Fibroblast of mammary gland (primary cell): ENCODE data around the gene LGALS1.

Experiments used
- DNase-seq: peaks from one replicate; pipeline ENCODE4 v3.0.0-alpha.2; 2010; ENCODE audit warnings: low read depth
- H3K4me3 ChIP-seq: 2 replicates; pipeline ENCODE4 v1.5.1; 2011; ENCODE audit warnings: low read depth, mild to moderate bottlenecking, low read length, moderate library complexity; ENCODE audit not compliant: control insufficient read depth
- CTCF ChIP-seq: conservative IDR thresholded peaks from 2 replicates; pipeline ENCODE4 v1.5.1; 2011; ENCODE audit warnings: low read depth, low read length, inconsistent platforms; ENCODE audit not compliant: control insufficient read depth, insufficient read depth

Gene LGALS1

DNA sequence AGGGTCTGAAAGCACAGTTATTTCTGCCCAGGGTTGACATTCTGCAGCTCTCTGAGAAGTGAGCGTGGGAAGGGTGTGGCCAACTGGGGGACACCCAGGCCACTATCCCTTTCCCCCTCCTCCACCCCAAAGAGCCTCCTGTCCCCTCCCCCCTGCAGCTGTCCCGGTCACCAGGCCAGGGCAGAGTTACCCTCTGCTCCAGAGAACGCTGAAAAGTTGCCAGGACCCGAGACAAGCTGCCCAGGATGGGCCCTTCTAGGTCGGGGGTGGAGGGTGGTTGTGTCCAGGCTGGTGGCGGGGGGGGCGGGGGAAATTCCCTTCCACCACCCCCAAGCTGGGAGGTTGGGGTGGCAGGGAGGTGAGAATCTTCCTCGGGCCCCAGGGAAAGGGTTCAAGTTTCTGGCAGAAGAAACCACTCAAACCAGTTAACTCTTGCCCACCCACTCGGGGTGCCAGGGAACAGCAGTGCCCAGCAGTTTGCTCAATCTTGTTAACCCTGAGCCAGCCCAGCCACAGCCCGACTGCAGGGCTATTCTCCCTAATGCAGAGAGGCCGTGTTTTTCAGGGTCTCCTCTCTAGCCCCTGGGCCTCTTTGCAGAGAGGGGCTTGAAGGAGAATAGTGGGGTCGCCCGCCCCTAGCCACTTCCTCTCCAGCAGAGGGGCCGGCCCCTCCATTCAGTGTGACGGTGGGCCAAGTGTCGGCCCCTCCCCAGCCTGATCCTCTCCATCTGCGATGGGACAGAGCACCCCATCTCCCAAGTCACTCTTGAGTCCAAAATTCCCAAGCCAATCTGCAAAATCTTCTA, 697 bp downstream of the LGALS1 start:
- no peak for TF ChIP-seq CTCF
- peak overlapping the region; percentile 99 for H3K4me3 ChIP-seq
- DNase-seq, result peak; percentile 37

GRCh38 chr22:37676736-37677492, 1.5 kb downstream of the LGALS1 start:
- H3K4me3 ChIP-seq, result peak overlapping the region; percentile 99
- peak; percentile 97 for DNase-seq
- no peak for TF ChIP-seq CTCF

- no peak for TF ChIP-seq CTCF
- no peak for DNase-seq
- peak overlapping the region; percentile 99 for H3K4me3 ChIP-seq
Observed at GRCh38 chr22:37677493-37677974, 2.1 kb downstream of the LGALS1 start.

- no peak for TF ChIP-seq CTCF
- no peak for DNase-seq
- peak overlapping the region; percentile 99 for H3K4me3 ChIP-seq
Observed at GRCh38 chr22:37678372-37678771, 2.9 kb downstream of the LGALS1 start.

DNA sequence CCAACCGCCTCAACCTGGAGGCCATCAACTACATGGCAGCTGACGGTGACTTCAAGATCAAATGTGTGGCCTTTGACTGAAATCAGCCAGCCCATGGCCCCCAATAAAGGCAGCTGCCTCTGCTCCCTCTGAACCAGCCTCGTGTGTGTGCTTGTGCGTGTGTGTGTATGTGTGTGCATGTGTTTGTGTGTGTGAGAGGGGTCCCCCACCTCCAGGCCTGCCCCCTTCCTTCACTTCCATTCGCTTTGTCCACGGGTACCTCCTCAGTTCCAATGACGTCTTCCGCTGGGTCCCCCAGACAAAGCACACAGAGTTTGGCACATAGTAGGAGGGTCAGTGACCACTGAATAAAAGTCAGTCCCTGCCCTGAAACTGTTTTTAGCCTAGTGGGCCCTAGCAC, 4.2 kb downstream of the LGALS1 start:
- no peak for TF ChIP-seq CTCF
- no peak overlapping the region for H3K4me3 ChIP-seq
- DNase-seq, result no peak

DNA sequence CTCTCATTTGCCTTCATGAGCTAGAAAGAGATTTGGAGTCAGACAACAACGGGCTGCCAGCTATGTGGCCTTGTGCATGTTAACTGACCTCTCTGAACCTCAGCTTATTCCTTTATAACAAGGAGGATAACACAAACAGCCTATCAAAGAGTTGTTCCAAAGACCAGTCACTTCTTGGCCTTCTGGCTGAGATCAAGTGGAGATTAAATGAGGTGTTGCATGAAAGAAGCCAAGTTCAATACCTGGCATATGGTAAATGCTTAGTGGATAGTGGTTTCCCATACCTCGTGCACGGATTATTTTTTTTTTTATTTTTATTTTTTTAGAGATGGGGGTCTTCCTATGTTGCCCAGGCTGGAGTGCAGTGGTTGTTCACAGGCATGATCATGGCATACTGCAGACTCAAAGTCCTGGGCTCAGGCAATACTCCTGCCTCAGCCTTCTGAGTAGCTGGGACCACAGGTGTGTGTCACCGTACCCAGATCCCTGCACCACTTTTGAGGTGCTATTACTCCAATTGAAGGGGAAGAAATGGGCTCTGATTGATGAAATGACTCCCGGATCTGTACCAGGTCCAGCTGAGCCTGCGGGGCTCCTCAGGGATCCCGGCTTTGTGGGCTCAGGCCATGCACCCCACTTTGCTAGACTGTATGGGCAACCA, 4.9 kb downstream of the LGALS1 start:
- H3K4me3 ChIP-seq, result no peak overlapping the region
- DNase-seq, result peak; percentile 55
- no peak for TF ChIP-seq CTCF
